GM19468 (cell line): Measurements from ENCODE around the gene ATP6V1B1.
"Not testable (repeated sequence)": the region's sequence is repeated elsewhere in the genome, so short reads cannot be mapped to it uniquely, and the experiment has no call there.

Experiments used
- ATAC-seq: cut with Tn5 transposase; IDR thresholded peaks from one replicate; pipeline ENCODE4 v1.9.1; 2021; ENCODE audit warnings: mild to moderate bottlenecking, moderate library complexity, moderate number of reproducible peaks; ENCODE audit not compliant: unreplicated experiment; ENCODE audit errors: extremely low read depth

Gene ATP6V1B1

GRCh38 chr2:70985283-70985688 is 49.6 kb downstream of the ATP6V1B1 start:
- ATAC-seq: no peak

- no peak for ATAC-seq
These were observed 50.3 kb downstream of the ATP6V1B1 start for GRCh38 chr2:70985956-70986355.

- ATAC-seq: no peak
These were observed 50.9 kb downstream of the ATP6V1B1 start for GRCh38 chr2:70986499-70987189.

- no peak for ATAC-seq
These were observed 51.7 kb downstream of the ATP6V1B1 start for GRCh38 chr2:70987386-70987785.

GRCh38 chr2:70988151-70988550 is 52.5 kb downstream of the ATP6V1B1 start:
- no peak for ATAC-seq

- ATAC-seq: no peak
These were observed 53.3 kb downstream of the ATP6V1B1 start for GRCh38 chr2:70988726-70989648.

- ATAC-seq: no peak
These were observed 54.5 kb downstream of the ATP6V1B1 start for GRCh38 chr2:70990216-70990615.

GRCh38 chr2:70991142-70991541 is 55.4 kb downstream of the ATP6V1B1 start:
- ATAC-seq: no peak

- no peak for ATAC-seq
These were observed 56.0 kb downstream of the ATP6V1B1 start for GRCh38 chr2:70991742-70992141.

- ATAC-seq: no peak
These were observed 57.5 kb downstream of the ATP6V1B1 start for GRCh38 chr2:70992945-70993853.

- no peak for ATAC-seq
These were observed 58.5 kb downstream of the ATP6V1B1 start for GRCh38 chr2:70994009-70994698.

- peak; percentile 91 for ATAC-seq
These were observed 59.2 kb downstream of the ATP6V1B1 start, which contains the start of gene TEX261 for GRCh38 chr2:70994699-70995425. Gene TEX261, minus strand, starts transcription at chr2:70994873. Its CDS starts 116 bp downstream, at chr2:70994757.

GRCh38 chr2:70995426-70995729 is 59.7 kb downstream of the ATP6V1B1 start:
- no peak for ATAC-seq

GRCh38 chr2:70998885-70999284 is 63.2 kb downstream of the ATP6V1B1 start:
- ATAC-seq: not testable (repeated sequence)

GRCh38 chr2:70999362-70999761 is 63.7 kb downstream of the ATP6V1B1 start:
- no peak for ATAC-seq

GRCh38 chr2:70999931-71000330 is 64.2 kb downstream of the ATP6V1B1 start:
- ATAC-seq: not testable (repeated sequence)

- peak; percentile 32 for ATAC-seq
These were observed 65.3 kb downstream of the ATP6V1B1 start for GRCh38 chr2:71000780-71001591.

GRCh38 chr2:71001592-71001927 is 65.9 kb downstream of the ATP6V1B1 start:
- ATAC-seq: no peak
